HFF-Myc (cell line): Measurements from ENCODE around the gene SPAG16.

Experiments used
- DNase-seq: peaks from one replicate; pipeline ENCODE4 v3.0.0-alpha.2; 2011; ENCODE audit warnings: low read depth; ENCODE audit errors: extremely low read depth
- H3K4me3 ChIP-seq: replicated peaks from 2 replicates; pipeline ENCODE4 v1.5.1; 2011; ENCODE audit warnings: low read depth, mild to moderate bottlenecking, control low read depth, low read length
- TF ChIP-seq, protein P1 (sequence below): IDR thresholded peaks from 2 replicates; pipeline ENCODE4 v1.5.1; 2012; ENCODE audit warnings: mild to moderate bottlenecking, low read depth, low read length, control low read depth; ENCODE audit errors: missing control alignments

SPAG16 gene

GRCh38 chr2:213559053-213559452 lies 274.8 kb downstream of the SPAG16 start:
- no peak for DNase-seq
- no peak overlapping the region for H3K4me3 ChIP-seq
- TF ChIP-seq, protein P1, sequence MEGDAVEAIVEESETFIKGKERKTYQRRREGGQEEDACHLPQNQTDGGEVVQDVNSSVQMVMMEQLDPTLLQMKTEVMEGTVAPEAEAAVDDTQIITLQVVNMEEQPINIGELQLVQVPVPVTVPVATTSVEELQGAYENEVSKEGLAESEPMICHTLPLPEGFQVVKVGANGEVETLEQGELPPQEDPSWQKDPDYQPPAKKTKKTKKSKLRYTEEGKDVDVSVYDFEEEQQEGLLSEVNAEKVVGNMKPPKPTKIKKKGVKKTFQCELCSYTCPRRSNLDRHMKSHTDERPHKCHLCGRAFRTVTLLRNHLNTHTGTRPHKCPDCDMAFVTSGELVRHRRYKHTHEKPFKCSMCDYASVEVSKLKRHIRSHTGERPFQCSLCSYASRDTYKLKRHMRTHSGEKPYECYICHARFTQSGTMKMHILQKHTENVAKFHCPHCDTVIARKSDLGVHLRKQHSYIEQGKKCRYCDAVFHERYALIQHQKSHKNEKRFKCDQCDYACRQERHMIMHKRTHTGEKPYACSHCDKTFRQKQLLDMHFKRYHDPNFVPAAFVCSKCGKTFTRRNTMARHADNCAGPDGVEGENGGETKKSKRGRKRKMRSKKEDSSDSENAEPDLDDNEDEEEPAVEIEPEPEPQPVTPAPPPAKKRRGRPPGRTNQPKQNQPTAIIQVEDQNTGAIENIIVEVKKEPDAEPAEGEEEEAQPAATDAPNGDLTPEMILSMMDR: no peak

GRCh38 chr2:213561759-213562158 lies 277.5 kb downstream of the SPAG16 start:
- no peak overlapping the region for H3K4me3 ChIP-seq
- TF ChIP-seq, protein P1: no peak
- no peak for DNase-seq

GRCh38 chr2:213562539-213563180 lies 278.4 kb downstream of the SPAG16 start:
- DNase-seq: no peak
- H3K4me3 ChIP-seq: no peak overlapping the region
- TF ChIP-seq, protein P1: no peak

- no peak for DNase-seq
- no peak overlapping the region for H3K4me3 ChIP-seq
- TF ChIP-seq, protein P1: no peak
Observed at GRCh38 chr2:213566846-213567245, 282.6 kb downstream of the SPAG16 start.

DNA sequence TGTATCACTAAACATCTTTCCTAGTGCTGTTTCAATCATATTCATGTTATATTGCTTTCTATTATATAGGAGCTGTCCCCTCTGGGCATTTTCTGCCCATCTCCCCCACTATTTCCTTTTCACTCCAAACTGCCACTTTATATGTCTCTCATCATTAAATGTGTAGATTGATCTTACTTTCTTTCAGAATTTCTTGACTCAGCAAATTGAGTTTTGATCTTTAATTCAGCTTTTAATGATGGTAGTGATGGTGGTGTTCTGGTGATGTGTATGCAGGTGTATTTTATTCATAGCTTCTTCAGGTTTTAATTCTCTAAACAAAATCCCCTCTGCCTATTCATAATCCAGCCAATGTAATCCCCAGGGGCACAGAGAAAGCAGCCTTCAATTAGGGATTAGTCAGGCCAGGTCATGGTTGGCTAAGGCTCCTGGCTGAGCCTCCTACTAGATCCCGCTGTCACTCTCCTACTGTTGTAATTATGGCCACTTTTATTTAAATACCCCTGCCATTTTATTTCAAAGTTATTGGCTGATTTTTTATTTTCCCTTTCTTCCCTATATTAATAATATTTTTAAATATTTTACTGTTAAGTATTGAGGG lies 325.4 kb downstream of the SPAG16 start:
- TF ChIP-seq, protein P1: no peak
- H3K4me3 ChIP-seq: no peak overlapping the region
- no peak for DNase-seq

DNA sequence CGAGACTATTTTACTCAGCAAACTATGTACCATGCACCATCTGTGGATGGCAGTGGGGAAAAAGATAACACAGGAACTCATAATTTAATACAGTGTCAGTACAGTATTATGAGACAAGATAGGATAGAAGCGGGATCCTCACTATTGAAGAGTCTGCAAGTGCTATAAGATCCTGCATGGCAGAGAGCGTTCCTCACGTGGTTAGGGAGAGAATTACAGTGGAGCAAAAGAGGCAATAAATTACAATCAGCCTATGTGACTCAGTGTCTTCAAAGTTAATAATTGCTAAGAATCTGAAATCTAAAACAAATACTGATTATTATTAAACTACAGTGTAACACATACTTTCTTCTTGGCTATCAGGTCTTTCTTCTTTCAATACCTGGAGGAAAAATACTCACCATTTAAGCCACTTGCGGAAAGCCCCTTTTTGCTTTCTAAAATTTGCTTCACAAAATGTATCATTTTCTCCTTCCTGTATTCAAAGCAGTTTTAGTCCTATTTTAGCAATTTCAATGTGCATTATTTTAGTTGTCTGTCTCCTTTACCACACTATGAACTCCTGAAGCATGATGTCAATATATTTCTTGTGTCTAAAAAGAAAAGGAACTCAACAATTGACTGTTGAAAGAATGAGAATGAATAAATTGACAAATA lies 342.9 kb downstream of the SPAG16 start:
- TF ChIP-seq, protein P1: no peak
- H3K4me3 ChIP-seq: no peak overlapping the region
- DNase-seq: no peak
